HG03457 (cell line): Measurements from ENCODE around the gene DLD.
"Not testable (repeated sequence)": the region's sequence is repeated elsewhere in the genome, so short reads cannot be mapped to it uniquely, and the experiment has no call there.

Experiments
- ATAC-seq: cut with Tn5 transposase; IDR thresholded peaks from one replicate; pipeline ENCODE4 v1.9.1; 2021; ENCODE audit warnings: moderate number of reproducible peaks; ENCODE audit not compliant: unreplicated experiment

DLD gene

GRCh38 chr7:107874111-107874510, 16.9 kb upstream of the DLD start:
- no peak for ATAC-seq

DNA sequence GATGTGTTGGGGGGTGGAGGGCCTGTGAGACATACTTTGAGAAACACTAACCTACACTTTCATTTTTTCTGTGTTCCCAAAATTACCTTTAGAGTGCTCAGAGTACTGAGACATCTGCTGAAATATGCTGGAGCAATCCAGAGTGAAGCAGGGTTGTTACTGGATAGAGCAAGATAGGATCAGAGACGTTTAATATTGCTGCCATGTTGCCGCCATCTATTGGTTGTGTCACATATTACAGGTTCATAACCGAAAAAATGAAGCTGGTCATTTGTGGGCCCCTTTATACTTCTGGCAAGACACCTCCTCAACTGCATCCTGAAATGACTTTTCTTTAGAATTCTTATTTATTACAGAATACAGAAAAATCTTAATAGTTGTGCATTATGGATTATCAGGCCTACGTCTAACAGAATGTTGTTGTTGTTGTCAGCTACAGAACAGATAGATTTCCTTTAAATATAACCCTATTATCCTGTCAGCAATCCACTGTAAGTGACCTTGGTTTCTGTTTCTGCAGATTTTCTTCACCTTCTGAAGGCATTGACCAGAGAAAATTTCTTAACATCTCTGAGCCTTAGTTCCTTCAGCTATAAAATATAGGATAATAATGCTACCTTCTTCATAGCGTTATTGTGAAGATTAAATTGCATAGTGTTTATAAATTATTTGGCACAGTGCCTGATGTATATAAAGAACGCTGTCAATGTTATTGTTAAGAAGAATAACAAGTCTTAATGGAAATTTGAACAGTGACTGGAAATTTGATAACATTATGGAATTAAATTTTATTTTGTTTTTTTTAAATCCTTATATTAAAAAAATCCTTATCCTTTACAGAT, 16.2 kb upstream of the DLD start:
- no peak for ATAC-seq

- ATAC-seq, result no peak
Observed at GRCh38 chr7:107876916-107877315, 14.1 kb upstream of the DLD start.

GRCh38 chr7:107877731-107878382, 13.1 kb upstream of the DLD start:
- no peak for ATAC-seq

DNA sequence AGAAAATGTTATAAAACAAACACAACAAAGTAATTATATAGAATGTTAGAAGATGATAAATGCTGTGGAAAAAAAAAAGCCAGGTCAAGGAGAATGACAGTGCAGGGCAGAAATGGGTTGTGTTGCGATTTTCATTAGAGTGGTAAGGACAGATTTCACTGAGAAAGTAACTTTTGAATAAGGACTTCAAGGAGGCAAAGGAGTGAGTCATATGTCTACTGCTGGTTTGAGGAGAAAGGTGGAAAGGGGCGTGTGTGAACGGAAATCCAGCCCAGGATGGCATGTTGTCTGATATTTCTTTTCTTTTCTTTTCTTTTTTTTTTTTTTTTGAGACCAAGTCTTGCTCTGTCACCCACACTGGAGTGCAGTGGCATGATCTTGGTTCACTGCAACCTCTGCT, 12.3 kb upstream of the DLD start:
- ATAC-seq, result no peak

- ATAC-seq, result no peak
Observed at GRCh38 chr7:107879400-107880035, 11.5 kb upstream of the DLD start.

DNA sequence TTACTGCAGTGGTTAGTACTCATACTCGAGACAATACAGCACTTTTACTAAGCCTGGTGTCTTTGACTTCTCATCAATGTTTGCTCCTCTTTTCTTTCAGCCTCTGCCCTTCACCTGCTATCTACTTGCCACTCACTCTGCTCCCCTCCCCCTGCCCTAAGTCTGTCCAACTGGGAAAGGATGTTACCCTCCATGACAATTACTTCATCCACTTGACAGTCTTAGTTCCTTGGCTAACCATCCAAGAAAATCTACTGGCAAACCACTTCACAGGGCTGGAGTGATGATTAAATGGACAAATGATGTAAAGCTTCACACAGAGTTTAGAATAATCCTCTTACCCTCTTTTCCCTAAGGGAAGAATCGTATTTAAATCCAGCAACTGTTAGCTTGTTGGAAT, 8.2 kb upstream of the DLD start:
- ATAC-seq, result no peak

GRCh38 chr7:107884066-107884818, 6.7 kb upstream of the DLD start:
- no peak for ATAC-seq

DNA sequence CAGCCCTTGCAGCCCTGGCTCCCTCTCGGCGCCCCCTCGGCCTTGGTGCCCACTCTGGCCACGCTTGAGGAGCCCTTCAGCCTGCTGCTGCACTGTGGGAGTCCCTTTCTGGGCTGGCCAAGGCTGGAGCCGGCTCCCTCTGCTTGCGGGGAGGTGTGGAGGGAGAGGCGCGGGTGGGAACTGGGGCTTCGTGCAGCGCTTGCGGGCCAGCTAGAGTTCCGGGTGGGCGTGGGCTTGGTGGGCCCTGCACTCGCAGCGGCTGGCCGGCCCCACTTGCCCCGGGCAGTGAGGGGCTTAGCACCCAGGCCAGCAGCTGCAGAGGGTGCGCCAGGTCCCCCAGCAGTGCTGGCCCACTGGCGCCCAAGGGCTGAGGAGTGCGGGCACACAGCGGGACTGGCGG, 3.2 kb upstream of the DLD start:
- not testable (repeated sequence) for ATAC-seq

DNA sequence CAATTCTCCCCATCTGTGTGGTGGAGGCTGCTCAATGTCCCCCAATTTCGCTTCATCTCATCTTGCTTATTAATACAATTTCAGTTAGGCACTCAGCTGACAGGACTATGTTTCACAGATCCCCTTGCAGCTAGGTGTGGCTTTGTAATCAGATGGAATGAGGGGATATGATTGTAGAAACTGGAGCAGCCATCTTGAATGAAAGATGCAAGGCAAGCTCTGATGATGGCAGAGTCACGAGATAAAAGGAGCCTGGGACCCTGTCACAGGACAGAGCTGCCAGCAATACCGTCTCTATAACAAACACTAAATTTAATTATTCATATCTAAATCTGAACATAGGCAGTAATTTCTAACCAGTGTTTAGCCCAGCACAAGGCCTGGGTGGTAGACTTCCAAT, 991 bp upstream of the DLD start:
- no peak for ATAC-seq

GRCh38 chr7:107890493-107890961, 456 bp upstream of the DLD start:
- peak; percentile 6 for ATAC-seq

DNA sequence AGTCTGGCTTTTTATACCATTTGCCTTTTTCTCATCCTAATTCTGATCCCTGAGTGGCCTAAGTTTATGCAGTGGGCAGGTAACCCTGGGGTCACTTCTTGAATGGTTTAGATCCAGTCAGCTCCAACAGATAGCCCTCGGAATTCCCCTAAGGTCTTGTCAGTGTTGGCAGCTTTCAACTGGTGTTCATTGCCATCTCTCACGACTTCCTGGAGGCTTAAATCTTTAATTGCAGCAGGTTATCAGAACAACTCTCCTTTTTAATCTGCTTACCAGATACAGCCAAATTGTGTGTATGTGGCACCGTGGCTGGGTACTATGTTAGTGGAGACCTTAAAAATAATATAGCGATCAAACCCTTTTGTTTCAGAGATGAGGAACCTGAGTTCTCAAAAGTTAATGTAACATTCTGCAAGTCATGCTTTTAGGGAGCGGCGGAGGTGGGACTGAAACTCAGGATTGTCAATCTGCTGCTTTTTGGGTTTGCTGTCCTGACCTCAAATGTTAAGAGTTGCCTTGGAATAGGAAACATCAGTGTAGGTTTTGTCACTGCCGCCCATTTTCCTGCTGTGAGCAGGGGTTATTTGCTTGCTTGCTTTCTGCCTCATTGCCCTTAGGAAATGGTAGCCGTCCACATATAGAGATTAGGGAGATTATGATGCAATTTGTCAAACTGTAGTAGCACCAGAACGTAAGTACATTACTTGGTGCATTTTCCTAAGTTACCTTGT, 818 bp downstream of the DLD start:
- ATAC-seq, result peak; percentile 14

GRCh38 chr7:107892367-107892741, 1.4 kb downstream of the DLD start:
- not testable (repeated sequence) for ATAC-seq

- no peak for ATAC-seq
Observed at GRCh38 chr7:107898997-107899594, 8.1 kb downstream of the DLD start.

DNA sequence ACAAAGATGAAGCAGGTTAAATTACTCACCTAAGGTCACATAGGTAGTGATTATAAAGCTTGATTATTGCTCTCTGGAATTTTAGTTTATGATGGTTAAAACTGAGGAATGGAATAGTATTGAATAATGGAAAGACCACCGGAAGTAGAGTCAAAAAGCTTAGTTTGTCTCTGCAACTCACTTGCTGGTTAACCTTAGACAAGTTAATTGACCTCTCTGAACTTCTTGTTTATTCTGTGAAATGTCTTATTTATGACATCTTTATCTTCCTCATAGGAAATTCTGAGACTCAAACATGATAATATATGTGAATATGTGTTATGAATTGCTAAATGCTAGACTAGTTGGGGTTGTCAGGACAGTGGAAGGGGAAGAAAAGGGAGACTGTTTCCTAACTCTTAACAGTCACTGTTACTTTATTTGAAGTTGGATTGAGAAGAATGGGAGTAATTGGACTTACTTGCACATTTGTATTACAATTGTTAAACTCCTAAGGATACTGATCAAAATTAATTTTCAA, 9.6 kb downstream of the DLD start:
- no peak for ATAC-seq

DNA sequence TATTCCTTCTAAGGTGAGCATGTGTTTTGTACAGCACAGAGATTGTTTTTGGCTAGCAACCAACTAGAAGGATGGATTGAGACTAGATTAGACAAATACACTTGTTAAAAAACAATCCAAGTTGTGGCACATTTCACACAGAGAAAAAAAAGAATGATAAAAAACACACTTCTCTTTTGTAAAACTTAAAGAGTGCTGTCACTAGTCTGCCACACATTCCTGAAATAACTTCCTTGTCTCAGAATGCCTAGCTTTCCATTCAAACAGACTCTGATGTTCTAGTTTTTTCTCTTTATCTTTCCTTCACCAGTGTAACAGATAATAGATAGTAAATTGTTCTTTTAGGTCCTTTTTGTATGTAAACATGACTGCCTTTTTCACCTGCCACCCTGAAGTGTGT, 11.4 kb downstream of the DLD start:
- ATAC-seq, result no peak

DNA sequence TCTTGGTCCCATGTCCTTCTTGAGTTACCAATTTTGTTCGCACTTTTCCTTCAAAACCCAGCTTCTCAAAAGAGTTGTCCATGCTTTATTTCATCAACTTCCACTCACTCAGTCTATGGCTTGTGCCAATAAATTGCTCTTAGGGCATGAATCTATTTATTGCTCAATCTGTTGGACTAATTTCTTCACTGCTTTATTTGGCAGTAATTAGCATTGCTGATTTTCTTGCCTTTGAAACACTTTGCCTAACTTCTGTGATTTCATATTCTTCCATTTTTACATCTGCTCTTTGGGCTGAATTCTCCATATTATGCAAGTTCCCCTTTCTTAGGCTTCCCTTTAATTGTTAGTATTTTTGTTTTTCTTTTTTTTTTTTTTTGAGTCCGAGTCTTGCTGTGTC, 16.8 kb downstream of the DLD start:
- ATAC-seq, result no peak

DNA sequence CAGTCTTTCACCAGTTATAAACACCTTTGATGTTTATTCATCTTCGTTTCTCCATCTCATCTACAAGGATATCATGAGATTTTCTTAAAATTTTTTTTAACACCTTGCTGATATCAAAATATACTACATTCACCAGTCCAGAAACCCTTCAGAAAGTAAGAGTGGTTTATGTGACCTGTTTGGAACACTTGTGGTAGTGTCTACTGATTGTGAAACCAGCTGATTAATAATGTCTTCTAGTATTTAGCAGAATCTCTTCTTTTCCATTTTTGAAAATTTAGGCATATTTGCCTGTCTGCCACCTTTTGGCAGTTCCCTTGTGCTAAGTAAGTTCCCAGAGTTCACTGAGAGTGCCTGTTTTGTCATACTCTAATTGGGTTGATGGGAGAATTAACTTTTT, 18.5 kb downstream of the DLD start:
- no peak for ATAC-seq

- ATAC-seq, result no peak
Observed at GRCh38 chr7:107911981-107912380, 21.0 kb downstream of the DLD start.

GRCh38 chr7:107913851-107914250, 22.9 kb downstream of the DLD start:
- ATAC-seq, result no peak
